IMR-90 (cell line): ENCODE measurements around the gene SASS6. TPM values are rescaled to one million over a fixed set of nuclear protein-coding genes. Genes with fewer than 3 reads are reported as not detected.

Experiments
- ATAC-seq: fragments of 200-7000 bp; cut with Tn5 transposase; 2 replicates; pipeline ENCODE4 v1.9.1; 2020; ENCODE audit warnings: low read depth, mild to moderate bottlenecking, moderate library complexity
- BruUV-seq: library from RNA; stranded (reverse); fragments of 400-500 nt; replicated peaks from 2 replicates; lab custom pipeline; 2021; lab: Mats Ljungman, UMichigan
- CTCF ChIA-PET: fragments of 300-600 bp; formaldehyde crosslinking; extraction: SDS; loops from one replicate; lab custom pipeline; 2021; ENCODE audit warnings: antibody characterized with exemption; lab: Yijun Ruan, JAX
- POLR2A ChIA-PET: fragments of 300-600 bp; sonication (Branson Sonifier 250); formaldehyde crosslinking; loops from one replicate; lab custom pipeline; 2022; ENCODE audit warnings: antibody characterized with exemption; ENCODE audit not compliant: unreplicated experiment; lab: Charles Lee
- DNase-seq: peaks from one replicate; pipeline ENCODE4 v3.0.0; 2013
- H2AFZ ChIP-seq: replicated peaks from 2 replicates; pipeline ENCODE3; 2013; ENCODE audit warnings: low read length, mild to moderate bottlenecking; ENCODE audit not compliant: poor library complexity
- H2AK5ac ChIP-seq: 2 replicates; pipeline ENCODE4 v1.6.1; 2013; ENCODE audit warnings: low read depth, low read length, inconsistent platforms
- H2AK9ac ChIP-seq: replicated peaks from 2 replicates; pipeline ENCODE3; 2013; ENCODE audit warnings: mild to moderate bottlenecking, low read depth, low read length, moderate library complexity; ENCODE audit not compliant: poor library complexity
- H2BK120ac ChIP-seq: 2 replicates; pipeline ENCODE4 v1.6.1; 2013; ENCODE audit warnings: low read depth, low read length, inconsistent platforms
- H2BK15ac ChIP-seq: 3 replicates; pipeline ENCODE4 v1.6.1; 2013; ENCODE audit warnings: low read depth, low read length, inconsistent platforms
- H2BK20ac ChIP-seq: 2 replicates; pipeline ENCODE4 v1.6.1; 2013; ENCODE audit warnings: low read depth, mild to moderate bottlenecking, inconsistent platforms, low read length, moderate library complexity
- H2BK5ac ChIP-seq: 2 replicates; pipeline ENCODE4 v1.6.1; 2013; ENCODE audit warnings: mild to moderate bottlenecking, low read depth, low read length, inconsistent platforms; ENCODE audit not compliant: poor library complexity, severe bottlenecking
- H3K14ac ChIP-seq: replicated peaks from 2 replicates; pipeline ENCODE4 v1.6.1; 2013; ENCODE audit warnings: low read depth, low read length, inconsistent platforms
- H3K18ac ChIP-seq: 2 replicates; pipeline ENCODE4 v1.6.1; 2013; ENCODE audit warnings: low read depth, low read length, control low read depth
- H3K23ac ChIP-seq: 2 replicates; pipeline ENCODE4 v1.6.1; 2013; ENCODE audit warnings: low read depth, low read length, inconsistent platforms
- H3K27ac ChIP-seq: 2 replicates; pipeline ENCODE4 v1.5.1; 2013; ENCODE audit warnings: mild to moderate bottlenecking, control low read depth, low read length; ENCODE audit not compliant: insufficient read depth
- H3K27me3 ChIP-seq: 2 replicates; pipeline ENCODE4 v1.6.1; 2013; ENCODE audit warnings: low read length; ENCODE audit not compliant: control insufficient read depth, insufficient read depth
- H3K36me3 ChIP-seq: 2 replicates; pipeline ENCODE4 v1.6.1; 2013; ENCODE audit warnings: low read length, mixed read lengths; ENCODE audit not compliant: control insufficient read depth, insufficient read depth
- H3K4ac ChIP-seq: 2 replicates; pipeline ENCODE4 v1.6.1; 2013; ENCODE audit warnings: low read depth, low read length, inconsistent platforms
- H3K4me1 ChIP-seq: 2 replicates; pipeline ENCODE4 v1.6.1; 2013; ENCODE audit warnings: low read length, mixed read lengths; ENCODE audit not compliant: control insufficient read depth, insufficient read depth
- H3K4me2 ChIP-seq: 2 replicates; pipeline ENCODE4 v1.6.1; 2013; ENCODE audit warnings: low read depth, mild to moderate bottlenecking, control low read depth, low read length, moderate library complexity
- H3K4me3 ChIP-seq: 2 replicates; pipeline ENCODE4 v1.5.1; 2013; ENCODE audit warnings: low read depth, mild to moderate bottlenecking, control low read depth, low read length, moderate library complexity; ENCODE audit not compliant: insufficient read depth
- H3K56ac ChIP-seq: 2 replicates; pipeline ENCODE4 v1.6.1; 2013; ENCODE audit warnings: low read length, inconsistent platforms; ENCODE audit not compliant: insufficient read depth; ENCODE audit errors: extremely low read depth
- H3K79me1 ChIP-seq, 2 experiments: 2 replicates each; pipeline ENCODE4 v1.6.1; 2013; ENCODE audit warnings: low read length in 2 of 2, inconsistent platforms in 1 of 2, low read depth in 1 of 2
- H3K9ac ChIP-seq: 2 replicates; pipeline ENCODE4 v1.6.1; 2013; ENCODE audit warnings: low read depth, low read length, control low read depth
- H3K9me1 ChIP-seq: 2 replicates; pipeline ENCODE4 v1.6.1; 2013; ENCODE audit warnings: low read length, inconsistent platforms; ENCODE audit not compliant: insufficient read depth
- H3K9me3 ChIP-seq: 2 replicates; pipeline ENCODE4 v1.6.1; 2013; ENCODE audit warnings: low read length; ENCODE audit not compliant: control insufficient read depth, insufficient read depth
- H4K20me1 ChIP-seq: 2 replicates; pipeline ENCODE4 v1.6.1; 2013; ENCODE audit warnings: low read length, inconsistent platforms; ENCODE audit not compliant: insufficient read depth
- H4K5ac ChIP-seq: 2 replicates; pipeline ENCODE4 v1.6.1; 2013; ENCODE audit warnings: mild to moderate bottlenecking, low read depth, low read length, control low read depth
- H4K8ac ChIP-seq, 2 experiments: 2 replicates each; pipeline ENCODE4 v1.6.1; 2013; ENCODE audit warnings: low read depth in 2 of 2, low read length in 2 of 2, control low read depth in 1 of 2, inconsistent platforms in 1 of 2
- H4K91ac ChIP-seq: 2 replicates; pipeline ENCODE4 v1.6.1; 2013; ENCODE audit warnings: low read depth, low read length, inconsistent platforms; ENCODE audit not compliant: insufficient read depth
- BHLHE40 ChIP-seq: fragments of 150-350 bp; IDR thresholded peaks from 2 replicates; pipeline ENCODE4 v1.6.1; 2016; ENCODE audit warnings: mild to moderate bottlenecking, low read depth, low read length
- CEBPB ChIP-seq: IDR thresholded peaks from 2 replicates; pipeline ENCODE4 v1.6.1; 2012; ENCODE audit warnings: low read depth, low read length, improper control_type of control experiment
- FOS ChIP-seq: fragments of 150-350 bp; IDR thresholded peaks from 2 replicates; pipeline ENCODE4 v1.6.1; 2016; ENCODE audit warnings: low read depth, low read length
- MAFK ChIP-seq: IDR thresholded peaks from 2 replicates; pipeline ENCODE4 v1.6.1; 2012; ENCODE audit warnings: low read depth, low read length, improper control_type of control experiment
- MAZ ChIP-seq: IDR thresholded peaks from 2 replicates; pipeline ENCODE4 v1.6.1; 2012; ENCODE audit warnings: low read depth, mild to moderate bottlenecking, low read length, improper control_type of control experiment, moderate library complexity, borderline replicate concordance
- NFE2L2 ChIP-seq: fragments of 150-350 bp; IDR thresholded peaks from 2 replicates; pipeline ENCODE4 v1.6.1; 2016; ENCODE audit warnings: low read depth, mild to moderate bottlenecking, low read length
- POLR2A ChIP-seq: IDR thresholded peaks from 2 replicates; pipeline ENCODE4 v1.6.1; 2012; ENCODE audit warnings: mild to moderate bottlenecking, low read depth, low read length
- RAD21 ChIP-seq: IDR thresholded peaks from 2 replicates; pipeline ENCODE4 v1.6.1; 2012; ENCODE audit warnings: low read length, improper control_type of control experiment
- RCOR1 ChIP-seq: IDR thresholded peaks from 2 replicates; pipeline ENCODE4 v1.6.1; 2012; ENCODE audit warnings: mild to moderate bottlenecking, low read length, improper control_type of control experiment; ENCODE audit not compliant: insufficient replicate concordance
- RFX5 ChIP-seq: IDR thresholded peaks from 2 replicates; pipeline ENCODE4 v1.8.0; 2012; ENCODE audit warnings: low read depth, mild to moderate bottlenecking, low read length, moderate library complexity
- WGBS, 2 experiments: methylation state at CpG; one replicate each; pipeline versions ENCODE4 v1.1.5 to v1.1.7; 2013; ENCODE audit warnings: missing lambda C conversion rate in 2 of 2; ENCODE audit not compliant: insufficient read length in 1 of 2; ENCODE audit errors: extremely low coverage in 2 of 2; 5-methylcytosine and 5-hydroxymethylcytosine counted together
- dilution Hi-C: fragments of 300-500 bp; cut with HindIII; formaldehyde crosslinking; loops from one replicate; pipeline ENCODE4 v1.14.3; 2018; ENCODE audit warnings: low sequenced_read_pairs; ENCODE audit not compliant: unreplicated experiment
- in situ Hi-C: fragments of 300-500 bp; cut with MboI; formaldehyde crosslinking; loops from 3 replicates; pipeline ENCODE4 v1.14.3; 2019; ENCODE audit warnings: low sequenced_read_pairs, inconsistent platforms, mixed read lengths
- intact Hi-C: fragments of 100-400 bp; cut with micrococcal nuclease; formaldehyde crosslinking; loops from 2 replicates; pipeline ENCODE4 v1.10.0; 2022
- polyA plus RNA-seq, 3 experiments: library from polyadenylated mRNA; depleted of rRNA; stranded (reverse); fragments of >200 nt; gene quantifications; 2 replicates each; pipeline ENCODE4 v1.2.3, GENCODE V29; 2012; ENCODE audit warnings: low replicate concordance in 1 of 3
- total RNA-seq: library from RNA; depleted of rRNA; stranded (reverse); fragments of >200 nt; gene quantifications from 2 replicates; pipeline ENCODE4 v1.2.3, GENCODE V29; 2012
- TF ChIP-seq, protein P1 (sequence below): conservative IDR thresholded peaks from 2 replicates; pipeline ENCODE4 v1.5.1; 2012; ENCODE audit warnings: mild to moderate bottlenecking, low read depth, low read length, improper control_type of control experiment
- TF ChIP-seq, protein P2 (sequence below): fragments of 150-350 bp; IDR thresholded peaks from 2 replicates; pipeline ENCODE4 v1.6.1; 2017; ENCODE audit warnings: mild to moderate bottlenecking, antibody characterized with exemption, low read length, low read depth
- TF ChIP-seq, protein P3 (sequence below): fragments of 150-350 bp; IDR thresholded peaks from 2 replicates; pipeline ENCODE4 v1.6.1; 2016; ENCODE audit warnings: low read depth, mild to moderate bottlenecking, low read length, moderate library complexity, borderline replicate concordance

SASS6 gene
- total and polyA plus RNA-seq, 2 of the 4 experiments (the other 2 are of a cell fraction): 1.1 to 2.7 TPM

DNA sequence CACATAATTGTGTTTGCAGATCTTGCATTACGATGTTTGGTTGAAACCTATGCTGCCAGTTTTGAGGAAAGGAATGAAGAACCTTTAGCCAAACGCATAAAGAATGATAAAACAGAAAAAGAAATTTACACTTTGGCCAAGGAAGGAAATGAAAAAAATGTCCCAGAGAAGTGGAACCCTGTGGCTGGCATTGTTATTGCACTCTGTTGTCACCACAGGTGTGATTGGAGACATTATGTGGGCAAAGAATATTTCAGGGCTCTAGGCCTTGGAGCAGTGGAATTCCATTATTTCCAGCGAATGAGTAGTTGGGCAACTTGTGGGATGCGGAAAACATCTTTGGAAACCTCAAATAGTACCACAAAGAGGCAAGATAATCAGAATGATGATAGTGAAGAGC lies 15.1 kb upstream of the SASS6 start:
- H3K4ac ChIP-seq: no peak overlapping the region
- no peaks in the 10 kb centered on the region for H3K27me3 ChIP-seq
- ChIA-PET POLR2A (no interaction called here), CTCF (no interaction called here)
- no peak overlapping the region for H2BK20ac ChIP-seq
- ATAC-seq (no peak), DNase-seq (no peak)
- no CpG with 5 or more reads among the region's 4 CpGs for WGBS, 2 experiments
- H3K4me3 ChIP-seq: no peak overlapping the region
- no peak overlapping the region for H3K4me2 ChIP-seq
- no peak overlapping the region for H4K8ac ChIP-seq
- dilution Hi-C loops (no loop called here), intact Hi-C loops (loop anchor here (10.0 kb wide), 1 partner anchor 87 kb away; no protein-coding TSS in a partner anchor), in situ Hi-C loops (no loop called here)
- H4K5ac ChIP-seq: no peak overlapping the region
- H2BK5ac ChIP-seq: no peak overlapping the region
- H3K36me3 ChIP-seq: peaks cover 14% of the 10 kb centered on the region
- H3K27ac ChIP-seq: no peak overlapping the region
- H3K79me1 ChIP-seq: 0 out of 4 replicates have a peak, but pooled peaks cover 0 to 5% of the 10 kb centered on the region in 2 experiments
- H4K91ac ChIP-seq: no peak overlapping the region
- H3K9me3 ChIP-seq: no peaks in the 10 kb centered on the region
- 0 out of 2 replicates have a peak, but pooled peaks cover 2% of the 10 kb centered on the region for H3K9me1 ChIP-seq
- H3K4me1 ChIP-seq: no peaks in the 10 kb centered on the region
- TF ChIP-seq MAFK (no peak), RFX5 (no peak), MAZ (no peak), CEBPB (no peak), POLR2A (no peak), RCOR1 (no peak), RAD21 (no peak), BHLHE40 (no peak), NFE2L2 (no peak), FOS (no peak)
- TF ChIP-seq, protein P1, sequence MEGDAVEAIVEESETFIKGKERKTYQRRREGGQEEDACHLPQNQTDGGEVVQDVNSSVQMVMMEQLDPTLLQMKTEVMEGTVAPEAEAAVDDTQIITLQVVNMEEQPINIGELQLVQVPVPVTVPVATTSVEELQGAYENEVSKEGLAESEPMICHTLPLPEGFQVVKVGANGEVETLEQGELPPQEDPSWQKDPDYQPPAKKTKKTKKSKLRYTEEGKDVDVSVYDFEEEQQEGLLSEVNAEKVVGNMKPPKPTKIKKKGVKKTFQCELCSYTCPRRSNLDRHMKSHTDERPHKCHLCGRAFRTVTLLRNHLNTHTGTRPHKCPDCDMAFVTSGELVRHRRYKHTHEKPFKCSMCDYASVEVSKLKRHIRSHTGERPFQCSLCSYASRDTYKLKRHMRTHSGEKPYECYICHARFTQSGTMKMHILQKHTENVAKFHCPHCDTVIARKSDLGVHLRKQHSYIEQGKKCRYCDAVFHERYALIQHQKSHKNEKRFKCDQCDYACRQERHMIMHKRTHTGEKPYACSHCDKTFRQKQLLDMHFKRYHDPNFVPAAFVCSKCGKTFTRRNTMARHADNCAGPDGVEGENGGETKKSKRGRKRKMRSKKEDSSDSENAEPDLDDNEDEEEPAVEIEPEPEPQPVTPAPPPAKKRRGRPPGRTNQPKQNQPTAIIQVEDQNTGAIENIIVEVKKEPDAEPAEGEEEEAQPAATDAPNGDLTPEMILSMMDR: no peak
- TF ChIP-seq, protein P2, sequence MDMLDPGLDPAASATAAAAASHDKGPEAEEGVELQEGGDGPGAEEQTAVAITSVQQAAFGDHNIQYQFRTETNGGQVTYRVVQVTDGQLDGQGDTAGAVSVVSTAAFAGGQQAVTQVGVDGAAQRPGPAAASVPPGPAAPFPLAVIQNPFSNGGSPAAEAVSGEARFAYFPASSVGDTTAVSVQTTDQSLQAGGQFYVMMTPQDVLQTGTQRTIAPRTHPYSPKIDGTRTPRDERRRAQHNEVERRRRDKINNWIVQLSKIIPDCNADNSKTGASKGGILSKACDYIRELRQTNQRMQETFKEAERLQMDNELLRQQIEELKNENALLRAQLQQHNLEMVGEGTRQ: no peak
- TF ChIP-seq, protein P3, sequence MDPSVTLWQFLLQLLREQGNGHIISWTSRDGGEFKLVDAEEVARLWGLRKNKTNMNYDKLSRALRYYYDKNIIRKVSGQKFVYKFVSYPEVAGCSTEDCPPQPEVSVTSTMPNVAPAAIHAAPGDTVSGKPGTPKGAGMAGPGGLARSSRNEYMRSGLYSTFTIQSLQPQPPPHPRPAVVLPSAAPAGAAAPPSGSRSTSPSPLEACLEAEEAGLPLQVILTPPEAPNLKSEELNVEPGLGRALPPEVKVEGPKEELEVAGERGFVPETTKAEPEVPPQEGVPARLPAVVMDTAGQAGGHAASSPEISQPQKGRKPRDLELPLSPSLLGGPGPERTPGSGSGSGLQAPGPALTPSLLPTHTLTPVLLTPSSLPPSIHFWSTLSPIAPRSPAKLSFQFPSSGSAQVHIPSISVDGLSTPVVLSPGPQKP: no peak
- H2AK9ac ChIP-seq: no peak overlapping the region
- H3K56ac ChIP-seq: no peak overlapping the region
- no peak overlapping the region for H2BK15ac ChIP-seq
- no peak overlapping the region for H3K14ac ChIP-seq
- H3K23ac ChIP-seq: no peak overlapping the region
- no peaks in the 10 kb centered on the region for H4K20me1 ChIP-seq
- TSS peak; percentile 13 for BruUV-seq
- no peak overlapping the region for H2AK5ac ChIP-seq
- H3K9ac ChIP-seq: no peak overlapping the region
- H3K18ac ChIP-seq: no peak overlapping the region
- H2BK120ac ChIP-seq: no peak overlapping the region
- no peak overlapping the region for H2AFZ ChIP-seq
